Activated CD8-positive, alpha-beta memory T cell treated with anti-CD3 and anti-CD28 coated beads, Interleukin-2, amount 10 ng/mL, durations not matched to agents 7 days and 5 days (primary cell): ENCODE measurements around the gene TMOD1. TPM values are rescaled to one million over a fixed set of nuclear protein-coding genes. Genes with fewer than 3 reads are reported as not detected.

Experiments
- ATAC-seq: fragments of 150-1000 bp; cut with Tn5 transposase; one replicate; pipeline ENCODE4 v1.10.0; 2021; ENCODE audit warnings: moderate library complexity
- CTCF ChIA-PET: fragments of 350-600 bp; sonication (Branson Sonifier 250); formaldehyde crosslinking; loops from one replicate; lab custom pipeline; 2021; ENCODE audit warnings: antibody characterized with exemption; lab: Charles Lee
- DNase-seq: peaks from one replicate; pipeline ENCODE4 v3.0.0-alpha.2; 2020
- H3K27ac Mint-ChIP-seq: one replicate; pipeline ENCODE4 v1.8.0; 2021; ENCODE audit warnings: mild to moderate bottlenecking, mixed read lengths
- H3K27me3 Mint-ChIP-seq: one replicate; pipeline ENCODE4 v1.8.0; 2021; ENCODE audit warnings: mixed read lengths
- H3K36me3 Mint-ChIP-seq: one replicate; pipeline ENCODE4 v1.8.0; 2021; ENCODE audit warnings: mild to moderate bottlenecking, mixed read lengths
- H3K4me1 Mint-ChIP-seq: one replicate; pipeline ENCODE4 v1.8.0; 2021; ENCODE audit warnings: mixed read lengths
- H3K4me3 Mint-ChIP-seq: one replicate; pipeline ENCODE4 v1.8.0; 2021; ENCODE audit warnings: mild to moderate bottlenecking, moderate library complexity, mixed read lengths
- H3K9me3 Mint-ChIP-seq: one replicate; pipeline ENCODE4 v1.8.0; 2022; ENCODE audit warnings: low read depth, mixed read lengths
- total RNA-seq, 2 experiments: library from RNA; stranded (reverse); gene quantifications; one replicate each; pipeline ENCODE4 v1.2.3, GENCODE V29; 2021

Gene TMOD1
- total RNA-seq, 2 experiments from 2014 or later, result 0.88 to 1.0 TPM

DNA sequence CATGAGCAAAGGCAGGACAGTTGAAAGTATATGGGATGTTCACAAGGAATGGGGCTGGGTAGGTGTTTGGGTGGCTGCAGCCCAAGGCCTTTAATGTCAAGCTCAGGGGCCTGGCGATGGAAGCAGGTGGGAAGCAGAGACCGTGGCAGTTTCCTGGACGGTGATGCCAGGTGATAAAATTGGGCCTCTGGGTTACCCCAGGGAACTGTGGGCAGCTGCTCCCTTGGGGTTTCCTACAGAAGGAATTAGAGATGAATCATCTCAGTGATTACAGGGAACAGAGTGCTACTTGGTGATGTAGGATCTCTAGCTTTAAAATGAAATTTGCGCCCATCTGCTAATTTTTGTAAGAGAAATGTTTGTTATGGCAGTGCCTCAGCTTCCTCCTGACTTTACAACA is 92.5 kb downstream of the TMOD1 start:
- H3K36me3 Mint-ChIP-seq, result no peaks in the 10 kb centered on the region
- H3K27me3 Mint-ChIP-seq, result no peaks in the 10 kb centered on the region
- no peak overlapping the region for H3K27ac Mint-ChIP-seq
- CTCF ChIA-PET, result interaction anchor here (8.0 kb wide), 1 partner anchor 123 kb away, joined by 107 read pairs; no protein-coding TSS in a partner anchor
- no peaks in the 10 kb centered on the region for H3K9me3 Mint-ChIP-seq
- H3K4me3 Mint-ChIP-seq, result no peak overlapping the region
- H3K4me1 Mint-ChIP-seq, result peaks cover 13% of the 10 kb centered on the region
- DNase-seq (no peak), ATAC-seq (no peak)

DNA sequence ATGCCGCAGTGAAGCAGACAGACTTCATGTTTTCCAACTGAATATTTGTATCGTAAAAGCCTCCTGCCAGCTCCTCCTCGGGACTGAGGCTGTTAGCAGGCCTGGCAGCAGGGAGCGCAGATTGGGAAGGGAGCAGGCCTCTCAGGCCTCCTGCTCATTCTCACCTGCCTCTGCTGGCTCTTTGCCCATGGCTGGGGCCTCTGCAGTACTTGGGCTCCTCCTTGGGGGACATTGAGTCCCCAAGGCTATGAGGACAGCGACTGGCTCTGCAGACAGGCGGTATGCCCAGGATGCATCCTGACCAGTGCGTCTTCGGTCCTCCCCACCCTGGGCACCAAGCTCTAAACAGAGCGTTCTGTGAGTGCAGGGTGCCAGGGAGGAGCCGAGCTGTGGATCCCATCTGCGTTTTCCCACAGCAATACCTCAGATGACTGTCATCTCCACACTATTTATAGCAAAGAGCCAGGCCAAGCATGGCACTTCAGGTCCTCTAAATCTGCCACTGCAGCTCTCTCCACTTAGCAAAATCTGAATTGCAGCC is 93.0 kb downstream of the TMOD1 start:
- peaks cover 13% of the 10 kb centered on the region for H3K4me1 Mint-ChIP-seq
- H3K27ac Mint-ChIP-seq, result no peak overlapping the region
- no peak overlapping the region for H3K4me3 Mint-ChIP-seq
- ATAC-seq (no peak), DNase-seq (no peak)
- no peaks in the 10 kb centered on the region for H3K27me3 Mint-ChIP-seq
- H3K36me3 Mint-ChIP-seq, result no peaks in the 10 kb centered on the region
- no peaks in the 10 kb centered on the region for H3K9me3 Mint-ChIP-seq
- CTCF ChIA-PET, result interaction anchor here (8.0 kb wide), 1 partner anchor 124 kb away, joined by 107 read pairs; no protein-coding TSS in a partner anchor

DNA sequence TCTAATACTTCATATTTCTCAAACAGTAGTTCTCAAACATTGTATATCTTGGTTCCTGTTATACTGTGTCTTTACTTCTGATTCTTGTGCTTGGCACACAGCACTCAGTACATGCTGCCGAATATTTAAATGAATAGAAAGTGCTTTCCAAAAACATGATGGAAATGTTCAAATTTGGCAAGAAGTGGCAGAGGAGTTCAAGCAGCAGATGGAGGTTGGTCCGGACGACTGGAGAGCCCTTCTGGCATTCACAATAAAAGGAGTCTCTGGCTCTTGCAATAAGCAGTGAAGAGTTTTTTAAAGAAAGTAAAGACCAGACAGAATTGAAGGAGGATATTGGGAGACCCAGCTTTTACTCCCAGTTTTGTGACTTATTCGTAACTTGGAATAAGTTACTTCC is 95.4 kb downstream of the TMOD1 start:
- Mint-ChIP-seq H3K4me1 (peaks cover 13% of the 10 kb centered on the region), H3K4me3 (no peak overlapping the region), H3K9me3 (no peaks in the 10 kb centered on the region), H3K27me3 (no peaks in the 10 kb centered on the region), H3K36me3 (peaks cover 3% of the 10 kb centered on the region), H3K27ac (no peak overlapping the region)
- ATAC-seq (no peak), DNase-seq (no peak)
- CTCF ChIA-PET, result interaction anchor here (2.8 to 8.0 kb wide), 4 partner anchors 19 to 211 kb away, joined by 32 to 107 read pairs (median 36); partner anchors contain the start of gene TDRD7

DNA sequence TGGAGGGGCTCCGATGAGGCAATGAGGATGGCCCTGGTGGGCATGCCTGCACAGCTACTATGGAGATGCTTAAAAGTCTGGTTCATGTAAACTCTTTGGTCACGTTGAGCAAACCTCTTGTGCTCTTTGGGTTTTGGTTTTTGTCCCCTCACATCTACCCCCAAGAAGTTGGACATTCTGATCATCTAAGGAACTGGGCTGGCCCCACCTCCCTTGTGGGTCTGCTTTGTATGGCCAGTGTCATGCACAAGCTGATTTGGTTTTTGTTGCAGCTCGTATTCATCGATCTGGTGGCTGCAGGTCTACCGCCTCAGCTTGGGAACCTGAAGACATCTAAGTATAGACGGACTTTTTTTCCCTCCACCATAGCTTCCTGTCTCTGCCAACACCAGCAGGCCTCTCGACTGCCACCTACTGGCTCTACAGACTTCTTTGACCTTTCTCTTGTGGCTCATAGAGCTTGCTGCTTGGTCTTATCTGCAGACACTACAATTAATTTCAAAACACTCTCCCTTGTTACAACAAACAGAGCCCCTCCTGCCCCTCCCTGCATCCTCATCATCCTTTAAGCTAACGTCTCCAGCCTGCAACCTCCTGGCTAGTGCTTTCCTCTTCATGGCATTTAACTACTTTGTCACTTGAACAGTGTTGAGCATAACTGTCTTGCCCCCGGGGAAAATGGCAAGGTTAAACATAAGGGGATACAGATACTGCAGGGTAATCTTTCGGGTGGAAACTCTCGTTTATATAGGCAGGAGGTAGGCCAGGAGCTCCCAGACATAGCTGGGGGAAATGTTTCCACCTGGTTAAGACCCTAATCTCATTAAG is 97.2 kb downstream of the TMOD1 start:
- CTCF ChIA-PET, result interaction anchor here (0.6 to 8.0 kb wide), 49 partner anchors 11 to 917 kb away, joined by 3 to 107 read pairs (median 4); partner anchors contain the start of genes NCBP1, TDRD7, TMOD1 and TSTD2
- Mint-ChIP-seq H3K4me1 (peaks cover 8% of the 10 kb centered on the region), H3K27me3 (no peaks in the 10 kb centered on the region), H3K4me3 (no peak overlapping the region), H3K36me3 (peaks cover 7% of the 10 kb centered on the region), H3K27ac (no peak overlapping the region), H3K9me3 (no peaks in the 10 kb centered on the region)
- ATAC-seq (peak; percentile 92), DNase-seq (peak; percentile 84)

DNA sequence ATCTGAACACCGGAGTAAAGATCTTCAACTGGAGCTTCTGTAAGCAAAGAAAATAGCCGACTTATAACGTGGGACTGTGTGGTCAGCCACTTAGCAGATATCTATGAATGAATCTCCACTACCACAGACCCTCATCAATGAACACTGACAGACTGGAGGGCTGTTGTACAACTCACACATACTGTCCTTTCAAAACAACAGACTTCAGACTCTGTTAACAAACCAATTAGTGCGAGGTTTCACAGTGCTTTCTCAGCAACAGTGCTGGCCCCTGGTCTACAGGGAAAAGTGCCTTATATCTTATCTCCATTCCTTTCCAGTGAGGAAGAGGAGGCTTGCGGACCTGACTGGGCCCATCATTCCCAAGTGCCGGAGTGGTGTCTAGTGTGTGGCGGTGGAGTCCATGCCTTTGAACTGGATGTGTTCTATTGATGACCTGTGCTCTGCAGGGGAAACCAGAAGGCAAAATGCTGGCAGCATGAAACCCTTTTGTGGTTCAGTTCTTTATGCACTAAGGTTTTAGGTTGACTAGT is 97.9 kb downstream of the TMOD1 start:
- Mint-ChIP-seq H3K27ac (no peak overlapping the region), H3K27me3 (no peaks in the 10 kb centered on the region), H3K36me3 (peaks cover 10% of the 10 kb centered on the region), H3K9me3 (no peaks in the 10 kb centered on the region), H3K4me1 (peaks cover 8% of the 10 kb centered on the region), H3K4me3 (no peak overlapping the region)
- no peak for DNase-seq
- ATAC-seq, result no peak
- CTCF ChIA-PET, result interaction anchor here (0.7 to 8.0 kb wide), 38 partner anchors 11 to 742 kb away, joined by 3 to 107 read pairs (median 5); partner anchors contain the start of genes NCBP1, TDRD7, TMOD1 and TSTD2

DNA sequence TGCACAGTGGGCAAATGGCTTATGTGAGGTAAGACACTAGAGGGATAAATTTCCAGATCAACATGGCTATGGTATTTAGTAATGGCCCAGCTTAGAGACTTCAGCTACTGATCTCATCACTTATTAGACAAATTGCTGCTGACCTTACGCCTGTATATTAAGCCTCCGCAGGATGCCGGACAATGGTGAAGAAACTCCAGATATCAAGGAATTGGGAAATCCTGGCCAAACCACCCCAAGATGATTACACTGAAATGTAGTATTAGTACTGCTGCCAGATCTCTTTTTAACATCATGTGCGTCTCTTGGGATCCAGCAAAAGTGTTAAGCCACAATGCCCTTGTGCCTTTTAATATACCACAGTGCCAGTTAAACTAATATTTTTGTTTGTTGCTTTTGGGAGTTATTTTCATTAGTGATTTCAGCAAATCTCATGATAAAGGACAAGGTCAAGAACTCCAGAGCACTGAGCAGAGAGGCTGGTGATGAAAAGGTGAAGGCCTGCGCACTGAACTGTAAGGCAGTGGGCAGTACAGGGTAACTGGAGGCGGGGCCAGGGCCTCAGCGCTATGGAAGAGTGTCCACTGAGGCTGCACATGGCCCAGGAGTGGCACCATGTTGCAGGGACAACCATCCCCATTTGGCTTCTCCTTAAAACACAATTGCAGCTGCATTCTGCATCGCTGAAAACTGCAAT is 99.2 kb downstream of the TMOD1 start:
- DNase-seq (no peak), ATAC-seq (no peak)
- H3K4me1 Mint-ChIP-seq, result peaks cover 8% of the 10 kb centered on the region
- peaks cover 12% of the 10 kb centered on the region for H3K36me3 Mint-ChIP-seq
- CTCF ChIA-PET, result interaction anchor here (0.9 to 8.0 kb wide), 5 partner anchors 10 to 188 kb away, joined by 3 to 107 read pairs (median 13); partner anchors contain the start of gene TDRD7
- H3K27ac Mint-ChIP-seq, result no peak overlapping the region
- no peaks in the 10 kb centered on the region for H3K9me3 Mint-ChIP-seq
- no peaks in the 10 kb centered on the region for H3K27me3 Mint-ChIP-seq
- no peak overlapping the region for H3K4me3 Mint-ChIP-seq

DNA sequence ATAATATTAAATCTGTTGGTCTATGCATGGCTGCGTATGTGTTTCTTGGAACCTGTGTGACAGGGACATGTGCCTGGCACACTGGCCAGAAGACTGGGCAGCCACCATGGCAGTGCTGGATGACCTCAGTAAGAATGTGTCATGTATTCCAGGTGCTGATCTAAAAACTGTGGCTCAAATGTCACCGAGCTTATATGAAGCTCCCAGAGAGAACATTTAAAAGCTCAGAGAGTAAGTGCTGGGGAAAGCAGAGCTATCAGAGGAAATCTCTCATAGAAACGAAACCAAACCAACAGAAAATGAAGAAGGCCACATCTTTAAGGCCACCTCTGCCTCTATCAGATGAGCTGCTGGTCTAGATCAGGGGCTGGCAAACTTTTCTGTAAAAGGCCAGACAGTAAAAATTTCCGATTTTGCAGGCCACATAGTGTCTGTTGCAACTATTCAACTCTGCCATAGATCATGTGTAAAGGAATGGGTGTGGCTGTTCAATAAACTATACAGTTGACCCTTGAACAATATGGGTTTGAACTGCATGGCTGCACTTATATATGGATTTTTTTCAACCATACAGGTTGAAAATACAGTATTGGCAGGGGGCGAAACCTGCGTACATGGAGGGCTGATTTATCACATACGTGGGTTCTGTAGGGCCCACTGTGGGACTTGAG is 99.9 kb downstream of the TMOD1 start:
- no peak overlapping the region for H3K27ac Mint-ChIP-seq
- no peak for DNase-seq
- peaks cover 14% of the 10 kb centered on the region for H3K36me3 Mint-ChIP-seq
- H3K4me1 Mint-ChIP-seq, result peaks cover 8% of the 10 kb centered on the region
- no peaks in the 10 kb centered on the region for H3K9me3 Mint-ChIP-seq
- H3K4me3 Mint-ChIP-seq, result no peak overlapping the region
- H3K27me3 Mint-ChIP-seq, result no peaks in the 10 kb centered on the region
- ATAC-seq, result no peak
- CTCF ChIA-PET, result interaction anchor here (0.9 to 3.0 kb wide), 4 partner anchors 9 to 215 kb away, joined by 3 to 13 read pairs (median 4); partner anchors contain the start of gene TDRD7

DNA sequence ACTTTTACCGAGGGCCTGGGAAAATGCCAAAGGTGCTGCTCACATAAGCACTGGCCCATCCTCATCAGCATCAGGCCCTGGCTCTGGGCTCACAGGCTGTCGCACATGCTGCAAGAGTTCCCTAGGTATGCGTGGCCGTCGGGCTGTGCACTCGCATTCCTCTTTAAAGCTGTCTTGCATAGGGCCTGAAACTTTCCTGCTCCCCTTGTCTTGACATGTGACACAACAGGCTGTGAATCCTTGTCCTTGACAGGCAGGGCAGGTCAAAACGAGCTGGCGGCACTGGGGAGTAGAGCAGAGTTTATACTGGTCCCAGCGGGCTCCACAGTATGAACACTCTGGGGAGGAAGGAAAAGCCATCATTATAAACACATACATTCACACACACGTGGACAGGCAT is 101.0 kb downstream of the TMOD1 start:
- CTCF ChIA-PET, result interaction anchor here (1.5 to 3.0 kb wide), 4 partner anchors 13 to 216 kb away, joined by 3 to 13 read pairs (median 6); partner anchors contain the start of gene TDRD7
- ATAC-seq, result no peak
- Mint-ChIP-seq H3K4me3 (no peak overlapping the region), H3K36me3 (peaks cover 16% of the 10 kb centered on the region), H3K27ac (no peak overlapping the region), H3K9me3 (no peaks in the 10 kb centered on the region), H3K4me1 (peaks cover 8% of the 10 kb centered on the region), H3K27me3 (no peaks in the 10 kb centered on the region)
- DNase-seq, result no peak

DNA sequence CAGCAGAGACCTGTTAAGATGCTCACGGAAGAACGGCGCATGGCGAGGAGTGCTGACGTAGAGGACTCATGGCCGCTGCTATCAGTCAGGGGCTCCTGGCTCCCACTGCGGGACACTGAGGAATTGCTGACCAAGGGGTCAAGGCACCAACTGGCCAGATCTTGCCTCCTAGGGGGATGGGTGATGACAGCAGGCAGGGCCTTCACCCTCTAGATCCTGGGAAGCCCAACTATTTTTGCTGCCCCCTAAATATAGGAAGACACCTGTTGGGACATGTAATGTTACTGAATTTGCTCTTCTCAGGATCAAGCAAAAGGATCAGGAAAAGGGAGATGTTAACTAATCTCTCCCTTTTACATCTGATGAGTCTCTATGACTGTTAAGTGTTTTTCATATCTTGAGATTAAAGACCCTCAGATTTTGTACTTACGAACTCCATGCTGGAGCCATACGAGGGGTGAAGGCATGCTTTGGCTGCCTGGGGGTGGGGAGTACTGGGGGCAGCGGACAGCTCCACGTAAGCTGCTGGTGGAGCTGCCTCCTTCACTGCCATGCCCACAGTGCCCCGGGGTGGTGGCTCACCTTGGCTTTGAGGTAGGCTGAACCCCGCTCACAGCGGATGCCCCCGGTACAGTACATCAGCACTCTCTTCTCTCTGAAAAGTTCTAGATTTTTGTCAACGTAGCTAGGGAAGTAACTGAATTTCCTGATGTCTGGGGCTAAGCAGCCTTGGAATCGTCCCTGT is 103.6 kb downstream of the TMOD1 start:
- CTCF ChIA-PET, result interaction anchor here (1.1 kb wide), 1 partner anchor 11 kb away, joined by 3 read pairs; no protein-coding TSS in a partner anchor
- ATAC-seq (no peak), DNase-seq (no peak)
- H3K4me1 Mint-ChIP-seq, result no peaks in the 10 kb centered on the region
- H3K4me3 Mint-ChIP-seq, result no peak overlapping the region
- H3K27ac Mint-ChIP-seq, result no peak overlapping the region
- H3K27me3 Mint-ChIP-seq, result no peaks in the 10 kb centered on the region
- no peaks in the 10 kb centered on the region for H3K9me3 Mint-ChIP-seq
- peaks cover 18% of the 10 kb centered on the region for H3K36me3 Mint-ChIP-seq

DNA sequence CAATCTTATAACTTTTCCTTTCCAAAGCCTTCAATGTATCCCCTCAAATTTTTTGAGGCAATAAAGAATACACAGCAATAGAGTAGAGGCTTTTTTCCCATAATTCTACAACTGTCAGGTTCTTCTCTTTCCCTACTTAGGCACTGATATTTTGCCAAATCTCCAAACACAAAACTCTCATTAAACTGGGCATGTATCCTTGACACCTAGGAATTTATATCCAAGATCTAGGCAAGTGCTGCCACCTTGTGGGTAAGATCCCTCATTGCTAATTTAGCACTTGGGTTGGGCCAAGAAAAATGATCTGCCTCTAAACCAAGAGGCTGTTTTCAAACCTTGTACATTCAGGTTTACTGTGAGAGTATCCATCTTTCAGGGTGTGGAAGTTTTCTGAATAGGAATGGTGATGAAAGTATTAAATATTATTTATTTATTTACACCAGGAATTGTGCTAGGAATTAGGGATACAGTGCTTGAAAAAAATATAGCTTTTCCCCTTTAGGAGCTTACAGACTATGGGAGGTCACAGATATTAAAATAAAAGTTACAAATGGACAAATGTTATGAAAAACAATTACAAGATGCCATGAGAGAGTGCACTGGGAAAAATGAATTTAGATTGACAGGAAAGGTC is 114.1 kb downstream of the TMOD1 start:
- peak; percentile 75 for DNase-seq
- ATAC-seq, result peak; percentile 53
- CTCF ChIA-PET, result interaction anchor here (0.7 to 6.1 kb wide), 22 partner anchors 9 to 759 kb away, joined by 3 to 66 read pairs (median 4); partner anchors contain the start of genes NCBP1, TDRD7, TMOD1 and TSTD2

DNA sequence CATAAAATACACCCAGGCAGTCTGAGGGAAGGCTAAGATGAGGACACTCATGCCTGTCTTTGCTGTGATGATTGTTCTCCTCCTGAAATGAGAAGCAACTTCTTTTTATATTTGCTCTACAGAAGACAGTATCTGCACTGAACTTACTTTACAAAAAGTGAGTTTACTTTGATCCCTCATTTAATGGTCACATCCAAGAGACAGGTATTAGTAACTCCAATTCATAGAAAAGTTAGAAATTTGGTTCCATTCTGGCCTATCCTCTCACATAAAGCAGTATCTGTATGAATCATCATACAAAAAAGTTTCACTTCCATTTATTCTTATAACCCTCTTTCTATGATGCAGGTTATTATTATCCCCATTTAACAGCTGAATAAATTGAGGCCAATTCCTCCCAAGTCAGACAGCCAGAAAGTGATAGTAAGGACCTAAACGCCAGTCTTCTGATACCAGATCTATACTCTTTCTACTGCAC is 116.5 kb downstream of the TMOD1 start:
- ATAC-seq (peak; percentile 70), DNase-seq (no peak)
- H3K9me3 Mint-ChIP-seq, result peaks cover 4% of the 10 kb centered on the region
- H3K4me1 Mint-ChIP-seq, result peaks cover 16% of the 10 kb centered on the region
- no peaks in the 10 kb centered on the region for H3K27me3 Mint-ChIP-seq
- CTCF ChIA-PET, result interaction anchor here (1.2 to 6.1 kb wide), 5 partner anchors 13 to 761 kb away, joined by 4 to 66 read pairs (median 4); partner anchors contain the start of genes NCBP1, TDRD7 and TSTD2
- H3K4me3 Mint-ChIP-seq, result no peak overlapping the region
- peak overlapping the region; percentile 46 for H3K27ac Mint-ChIP-seq
- peaks cover 28% of the 10 kb centered on the region for H3K36me3 Mint-ChIP-seq

More for the DNA sequence above, 114.1 kb downstream of the TMOD1 start:
- peaks cover 4% of the 10 kb centered on the region for H3K9me3 Mint-ChIP-seq
- no peak overlapping the region for H3K27ac Mint-ChIP-seq
- H3K4me3 Mint-ChIP-seq, result no peak overlapping the region
- H3K4me1 Mint-ChIP-seq, result peaks cover 16% of the 10 kb centered on the region
- no peaks in the 10 kb centered on the region for H3K27me3 Mint-ChIP-seq
- H3K36me3 Mint-ChIP-seq, result peaks cover 15% of the 10 kb centered on the region
